Calu3 (cell line): ENCODE measurements around the gene PDE7B. TPM values are rescaled to one million over a fixed set of nuclear protein-coding genes. Genes with fewer than 3 reads are reported as not detected.

Source experiments
- BruUV-seq: library from RNA; stranded (reverse); fragments of 400-500 nt; replicated peaks from 2 replicates; lab custom pipeline; 2021; lab: Mats Ljungman, UMichigan
- CTCF ChIA-PET: fragments of 300-600 bp; sonication (Branson Sonifier 250); formaldehyde crosslinking; loops from one replicate; lab custom pipeline; 2022; ENCODE audit warnings: antibody characterized with exemption; lab: Charles Lee
- DNase-seq: peaks from one replicate; pipeline ENCODE4 v3.0.0; 2022
- H3K27ac Mint-ChIP-seq: one replicate; pipeline ENCODE4 v1.8.0; 2022; ENCODE audit warnings: mixed read lengths; ENCODE audit not compliant: unreplicated experiment
- H3K27me3 Mint-ChIP-seq: one replicate; pipeline ENCODE4 v1.8.0; 2022; ENCODE audit warnings: mixed read lengths; ENCODE audit not compliant: unreplicated experiment
- H3K36me3 Mint-ChIP-seq: one replicate; pipeline ENCODE4 v1.8.0; 2022; ENCODE audit warnings: mild to moderate bottlenecking, moderate library complexity, mixed read lengths; ENCODE audit not compliant: insufficient read depth, unreplicated experiment
- H3K4me1 Mint-ChIP-seq: one replicate; pipeline ENCODE4 v1.8.0; 2022; ENCODE audit warnings: mild to moderate bottlenecking, low read depth, mixed read lengths; ENCODE audit not compliant: unreplicated experiment
- H3K4me3 Mint-ChIP-seq: one replicate; pipeline ENCODE4 v1.8.0; 2022; ENCODE audit warnings: mild to moderate bottlenecking, low read depth, moderate library complexity, mixed read lengths; ENCODE audit not compliant: unreplicated experiment
- H3K9me3 Mint-ChIP-seq: one replicate; pipeline ENCODE4 v1.8.0; 2022; ENCODE audit warnings: low read depth, mixed read lengths; ENCODE audit not compliant: unreplicated experiment
- CTCF ChIP-seq: fragments of 200-600 bp; IDR thresholded peaks from one replicate; pipeline ENCODE4 v1.8.0; 2022; ENCODE audit warnings: antibody characterized with exemption; ENCODE audit not compliant: unreplicated experiment
- intact Hi-C: fragments of 100-400 bp; cut with micrococcal nuclease; formaldehyde crosslinking; loops from one replicate; pipeline ENCODE4 v1.10.0; 2022; ENCODE audit not compliant: unreplicated experiment
- total RNA-seq: library from RNA; stranded (reverse); gene quantifications from 2 replicates; pipeline ENCODE4 v1.2.3, GENCODE V29; 2022

The PDE7B gene
- total RNA-seq, 1 experiment from 2014 or later = 0.09 TPM

- no peaks in the 10 kb centered on the region for H3K4me1 Mint-ChIP-seq
- no peak overlapping the region for H3K4me3 Mint-ChIP-seq
- H3K27me3 Mint-ChIP-seq = no peaks in the 10 kb centered on the region
- H3K9me3 Mint-ChIP-seq = no peaks in the 10 kb centered on the region
- intact Hi-C loops = no loop called here
- no TSS peak for BruUV-seq
- DNase-seq = no peak
- TF ChIP-seq CTCF = no peak
- no peak overlapping the region for H3K27ac Mint-ChIP-seq
- no peaks in the 10 kb centered on the region for H3K36me3 Mint-ChIP-seq
- CTCF ChIA-PET = no interaction called here
These were observed 121.1 kb downstream of the PDE7B start for GRCh38 chr6:135972586-135972985.

GRCh38 chr6:135974426-135974825 is 122.9 kb downstream of the PDE7B start:
- H3K27ac Mint-ChIP-seq = no peak overlapping the region
- intact Hi-C loops = no loop called here
- H3K36me3 Mint-ChIP-seq = no peaks in the 10 kb centered on the region
- TF ChIP-seq CTCF = no peak
- no peak for DNase-seq
- no peak overlapping the region for H3K4me3 Mint-ChIP-seq
- no peaks in the 10 kb centered on the region for H3K9me3 Mint-ChIP-seq
- no TSS peak for BruUV-seq
- no peaks in the 10 kb centered on the region for H3K4me1 Mint-ChIP-seq
- no peaks in the 10 kb centered on the region for H3K27me3 Mint-ChIP-seq
- CTCF ChIA-PET = no interaction called here

GRCh38 chr6:135976585-135976984 is 125.1 kb downstream of the PDE7B start:
- CTCF ChIA-PET = no interaction called here
- BruUV-seq = no TSS peak
- intact Hi-C loops = no loop called here
- Mint-ChIP-seq H3K27me3 (no peaks in the 10 kb centered on the region), H3K27ac (no peak overlapping the region), H3K9me3 (no peaks in the 10 kb centered on the region), H3K4me3 (no peak overlapping the region), H3K4me1 (no peaks in the 10 kb centered on the region), H3K36me3 (no peaks in the 10 kb centered on the region)
- no peak for TF ChIP-seq CTCF
- no peak for DNase-seq

- BruUV-seq = no TSS peak
- no peak overlapping the region for H3K4me3 Mint-ChIP-seq
- CTCF ChIA-PET = no interaction called here
- intact Hi-C loops = no loop called here
- TF ChIP-seq CTCF = no peak
- no peak for DNase-seq
- H3K4me1 Mint-ChIP-seq = no peaks in the 10 kb centered on the region
- H3K27ac Mint-ChIP-seq = no peak overlapping the region
- H3K9me3 Mint-ChIP-seq = no peaks in the 10 kb centered on the region
- no peaks in the 10 kb centered on the region for H3K36me3 Mint-ChIP-seq
- H3K27me3 Mint-ChIP-seq = no peaks in the 10 kb centered on the region
These were observed 131.6 kb downstream of the PDE7B start for GRCh38 chr6:135983093-135983492.
